SIG-M5 treated with dmso at 0.1 percent for 504 hours (cell line): ENCODE results near the gene FLRT2.

Experiments
- DNase-seq: peaks from one replicate; lab custom pipeline; 2025; ENCODE audit not compliant: unreplicated experiment; lab: John Stamatoyannopoulos, UW

FLRT2 gene

DNA sequence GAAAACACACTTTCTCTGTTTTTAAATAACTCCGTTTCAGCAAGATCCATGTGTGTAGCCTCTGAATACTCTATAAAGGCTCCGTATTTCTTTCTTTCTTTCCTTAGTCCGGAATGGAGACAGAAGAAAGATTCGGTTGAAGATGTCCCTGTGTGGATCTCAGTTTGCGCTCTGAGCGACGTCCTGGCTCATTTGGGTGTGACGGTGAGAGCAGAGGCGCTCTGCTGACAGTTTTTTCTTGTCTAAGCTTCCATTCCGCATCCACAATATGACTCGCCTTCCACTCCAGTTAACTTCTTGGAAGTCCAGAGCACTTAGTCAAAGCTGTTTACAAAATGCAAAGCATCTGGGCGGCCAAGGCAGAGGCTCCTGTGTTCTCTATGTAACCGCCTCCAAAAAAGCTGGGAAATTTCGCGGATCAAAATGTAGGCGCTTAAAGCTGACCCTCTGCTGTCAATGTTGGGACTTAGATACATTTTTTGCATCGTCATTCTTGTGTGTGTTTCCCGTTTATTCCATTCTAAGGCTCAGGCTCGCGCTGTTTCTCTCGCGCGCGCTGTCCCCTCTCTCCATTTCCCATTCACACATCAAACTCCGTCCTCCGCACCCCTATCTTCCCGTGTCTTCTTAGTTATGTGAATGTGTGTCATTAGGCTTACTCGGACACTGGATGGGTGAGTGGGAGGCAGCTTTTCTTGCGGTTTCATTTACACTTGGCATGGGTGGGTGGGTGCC lies 880 bp upstream of the FLRT2 start:
- no peak for DNase-seq

DNA sequence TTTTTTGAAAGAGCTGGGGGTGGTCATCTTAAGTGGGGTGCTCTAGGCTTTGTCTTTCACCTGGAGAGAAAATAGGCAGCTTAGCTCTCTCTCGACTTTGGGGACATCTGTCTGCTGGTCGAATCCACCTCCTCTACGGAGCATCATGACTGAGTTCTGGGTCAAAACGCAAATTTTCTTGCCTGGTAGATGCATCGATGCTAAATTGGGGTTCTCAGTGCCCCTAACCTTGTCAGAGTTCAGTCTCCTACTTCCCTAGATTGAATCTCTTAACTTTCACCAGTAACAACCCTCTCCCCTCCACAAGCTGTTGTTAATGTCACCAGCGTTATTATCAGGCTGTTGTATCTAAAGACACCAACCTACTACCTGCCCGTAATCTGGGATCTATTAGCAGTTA lies 682 bp downstream of the FLRT2 start:
- DNase-seq: no peak

DNA sequence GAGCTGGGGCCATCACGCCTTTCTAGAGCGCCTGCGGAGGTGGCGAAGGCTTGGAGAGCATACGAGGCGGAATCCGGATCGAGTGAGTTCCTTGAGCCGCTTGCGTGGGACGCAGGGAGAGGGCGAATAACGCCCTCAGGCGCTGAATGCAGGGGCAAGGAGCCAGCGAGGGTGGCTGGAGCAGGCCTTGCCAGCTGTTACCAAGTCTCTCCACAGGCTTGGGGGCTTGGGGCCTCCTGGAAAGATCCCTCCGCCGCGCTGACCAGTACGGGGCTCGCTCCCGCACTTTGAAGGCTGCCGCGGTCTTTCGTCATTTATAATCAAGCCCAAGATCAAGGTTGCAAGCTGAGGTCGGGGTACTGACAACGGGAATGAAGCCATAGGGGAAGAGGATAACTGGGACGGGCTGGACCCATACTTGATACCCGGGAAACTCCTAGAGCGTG lies 1.2 kb downstream of the FLRT2 start:
- no peak for DNase-seq

DNA sequence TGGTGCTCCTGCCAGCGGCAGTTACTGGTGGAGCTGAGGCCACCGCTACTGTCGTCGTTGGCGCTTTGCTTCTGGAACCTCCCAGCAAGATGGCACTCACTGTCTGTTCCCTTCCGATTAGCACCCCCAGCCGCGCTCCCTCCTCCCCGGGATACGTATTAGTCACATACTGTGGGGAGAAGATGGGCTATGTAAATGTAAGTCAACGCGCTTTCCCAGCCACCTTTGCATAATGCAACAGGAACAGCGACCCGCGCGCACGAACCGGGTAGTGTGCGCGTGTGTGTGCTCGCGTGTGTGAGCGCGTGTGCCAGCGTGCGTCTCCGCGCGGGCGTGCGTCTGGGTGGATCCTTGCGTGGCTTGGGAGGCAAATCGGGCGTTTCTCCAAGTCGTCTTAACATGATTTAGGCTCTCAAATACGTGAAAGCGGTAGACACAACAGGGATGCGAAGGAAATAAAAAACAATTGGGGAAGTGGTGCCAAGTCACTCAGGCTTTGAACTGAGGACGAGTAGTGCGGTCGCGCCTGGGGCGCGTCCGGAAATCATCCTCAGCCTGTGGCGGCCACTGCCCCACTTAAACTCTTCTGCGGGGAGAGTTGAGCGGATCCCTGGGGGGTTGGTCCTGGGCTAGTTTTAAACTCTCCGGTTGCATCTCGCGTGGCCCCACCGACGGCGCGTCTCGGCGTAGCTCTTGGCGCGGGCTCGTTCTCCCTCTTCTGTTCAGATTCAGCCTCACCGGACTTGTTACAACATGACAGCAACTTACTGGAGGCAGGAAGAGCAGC lies 1.8 kb downstream of the FLRT2 start:
- DNase-seq: peak; percentile 73

DNA sequence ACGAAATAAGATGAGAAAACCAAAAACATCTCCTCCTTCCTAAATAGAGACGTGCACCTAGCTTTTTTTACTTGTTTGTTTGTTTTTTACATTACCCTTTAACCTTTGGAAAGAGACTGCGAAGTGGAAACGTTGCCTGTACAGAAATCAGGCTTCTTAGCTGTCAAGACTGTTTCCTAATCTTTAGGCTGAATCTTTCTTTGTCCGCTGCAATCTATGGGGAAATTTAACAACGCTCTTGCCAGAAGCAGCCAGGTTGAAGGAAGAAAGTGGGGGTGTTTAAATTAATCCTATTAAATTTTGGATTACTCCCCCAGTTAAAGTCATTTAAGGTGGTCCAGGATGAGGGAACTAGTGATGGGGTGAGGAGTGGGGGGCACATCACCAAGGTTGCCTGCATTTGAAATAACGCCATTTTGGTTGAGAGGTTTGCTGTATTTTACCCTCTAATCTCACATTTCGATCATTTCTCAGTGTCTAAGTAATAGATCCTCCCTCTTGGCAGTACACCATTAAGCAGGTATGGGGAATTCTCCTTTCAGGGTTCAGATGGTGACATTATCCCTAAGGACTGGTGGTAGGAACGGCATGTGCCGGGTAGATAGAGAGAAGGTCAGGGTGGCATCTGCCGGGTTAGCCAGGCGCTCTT lies 2.6 kb downstream of the FLRT2 start:
- DNase-seq: peak; percentile 61

DNA sequence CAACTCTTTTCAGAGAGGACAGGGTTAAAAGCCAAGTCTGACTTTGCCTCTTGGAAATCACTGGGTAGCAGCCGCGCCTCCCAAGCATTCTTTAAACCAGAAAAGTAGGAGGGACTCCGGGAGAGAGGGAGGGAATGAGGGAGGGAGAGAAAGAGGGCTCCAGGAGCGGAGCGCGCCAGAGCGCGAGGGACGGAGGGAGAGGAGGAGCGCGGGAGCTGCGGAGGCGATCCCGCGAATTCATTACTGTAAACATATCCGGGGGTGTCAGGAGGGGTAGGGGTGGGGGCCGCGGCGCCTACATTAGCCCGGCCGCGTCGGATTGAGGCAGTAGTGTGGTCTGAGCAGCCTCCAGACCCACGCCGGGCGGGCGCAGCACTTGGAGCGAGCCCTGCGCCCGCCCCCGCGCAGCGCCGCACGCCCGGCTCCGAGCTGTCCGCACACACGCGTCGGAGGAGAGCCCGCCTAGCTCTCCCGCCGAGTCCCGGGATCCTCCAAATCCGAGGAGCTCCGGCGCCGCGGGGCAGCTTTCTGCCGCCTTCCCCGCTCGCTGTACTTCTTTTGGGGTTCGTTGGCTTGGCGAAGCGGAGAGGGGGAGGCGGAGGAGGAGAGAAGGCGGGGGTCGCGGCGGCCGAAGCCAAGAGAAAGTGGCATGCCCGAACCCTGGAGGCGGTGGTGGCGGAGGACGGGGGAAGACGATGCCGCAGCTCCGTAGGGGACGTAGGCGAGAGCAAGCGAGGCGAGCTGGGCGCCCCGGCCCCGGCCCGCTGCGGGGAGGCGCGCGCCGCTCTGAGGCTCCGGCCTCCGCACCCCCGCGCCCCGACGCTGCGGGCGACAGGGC lies 3.3 kb downstream of the FLRT2 start:
- no peak for DNase-seq

DNA sequence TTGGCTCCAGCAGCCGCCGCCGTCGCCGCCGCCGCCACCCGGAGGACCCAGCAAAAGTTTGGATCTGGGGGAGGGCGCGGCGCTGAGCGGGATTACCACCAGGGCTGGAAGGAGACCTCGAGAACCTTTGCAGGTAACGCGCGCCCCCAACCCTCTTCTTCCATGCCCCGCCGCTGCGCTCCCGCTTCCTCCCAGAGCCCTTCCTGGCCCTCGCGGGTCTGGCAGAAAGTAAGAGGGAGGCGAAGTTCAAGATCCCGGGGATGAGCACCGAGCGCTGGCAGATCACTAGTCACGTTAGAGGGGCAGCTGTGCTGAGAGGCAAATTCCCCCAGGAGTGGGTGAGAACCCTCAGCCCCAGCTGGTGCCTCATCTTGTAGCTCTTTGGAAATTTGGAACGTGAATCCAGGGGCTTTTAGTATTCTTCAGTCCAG lies 3.9 kb downstream of the FLRT2 start:
- DNase-seq: no peak

DNA sequence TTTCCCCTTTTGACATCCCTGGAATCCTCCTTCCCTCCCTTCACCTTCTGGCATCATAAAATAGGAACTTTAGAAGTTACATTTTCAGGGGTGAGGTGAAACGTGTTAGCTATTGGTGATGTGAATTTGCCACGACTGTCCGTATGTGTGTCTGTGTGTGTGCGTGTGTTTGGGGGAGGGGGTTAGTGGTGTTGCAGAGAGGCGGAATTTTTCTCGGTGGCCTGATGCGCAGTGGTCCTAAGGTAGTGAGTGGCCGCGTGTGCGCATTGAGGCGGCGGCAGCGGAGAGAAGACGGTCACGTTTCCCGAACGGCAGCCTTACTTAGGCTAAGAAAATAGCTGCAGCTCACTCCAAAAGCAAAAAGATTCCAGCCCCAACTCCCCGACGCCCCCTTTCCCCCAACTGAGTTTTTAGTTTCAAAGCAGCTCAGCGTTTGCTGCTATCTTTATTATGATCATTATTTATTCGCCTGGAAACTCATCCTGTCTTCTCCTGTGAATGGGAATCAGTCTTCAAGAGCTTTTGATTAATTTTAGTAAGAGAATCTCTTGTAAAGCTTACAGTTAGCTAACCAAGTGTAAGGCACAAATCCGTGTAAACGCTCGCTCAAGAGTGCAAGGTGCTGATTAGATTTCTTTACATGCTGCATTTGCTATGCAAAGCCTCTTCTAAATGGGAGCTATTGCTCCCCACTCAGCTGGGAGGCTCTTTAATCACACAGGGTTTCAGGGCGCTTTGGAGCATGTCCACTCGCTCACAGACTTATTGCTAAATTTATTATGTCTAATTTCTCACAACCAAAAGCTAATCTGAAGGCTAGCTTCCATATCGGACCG lies 4.7 kb downstream of the FLRT2 start:
- no peak for DNase-seq

DNA sequence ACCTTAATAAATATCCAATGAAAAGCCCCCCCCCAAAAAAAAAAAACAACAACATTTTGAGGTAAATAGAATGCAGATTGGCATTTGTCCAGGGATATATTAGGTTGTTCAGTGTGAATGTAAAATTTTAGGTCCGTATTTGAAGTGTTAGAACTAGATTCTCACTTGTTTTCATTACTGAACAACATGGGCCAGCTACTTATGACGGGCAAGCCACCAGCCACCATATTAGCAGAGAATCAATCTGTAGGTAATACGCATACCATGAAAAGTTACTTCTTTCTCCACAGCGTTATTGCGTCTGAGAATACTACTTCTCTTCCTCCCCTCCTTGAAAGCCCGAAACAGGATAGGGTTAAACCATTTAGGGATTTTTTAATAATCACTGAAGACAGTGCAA lies 5.4 kb downstream of the FLRT2 start:
- DNase-seq: no peak

DNA sequence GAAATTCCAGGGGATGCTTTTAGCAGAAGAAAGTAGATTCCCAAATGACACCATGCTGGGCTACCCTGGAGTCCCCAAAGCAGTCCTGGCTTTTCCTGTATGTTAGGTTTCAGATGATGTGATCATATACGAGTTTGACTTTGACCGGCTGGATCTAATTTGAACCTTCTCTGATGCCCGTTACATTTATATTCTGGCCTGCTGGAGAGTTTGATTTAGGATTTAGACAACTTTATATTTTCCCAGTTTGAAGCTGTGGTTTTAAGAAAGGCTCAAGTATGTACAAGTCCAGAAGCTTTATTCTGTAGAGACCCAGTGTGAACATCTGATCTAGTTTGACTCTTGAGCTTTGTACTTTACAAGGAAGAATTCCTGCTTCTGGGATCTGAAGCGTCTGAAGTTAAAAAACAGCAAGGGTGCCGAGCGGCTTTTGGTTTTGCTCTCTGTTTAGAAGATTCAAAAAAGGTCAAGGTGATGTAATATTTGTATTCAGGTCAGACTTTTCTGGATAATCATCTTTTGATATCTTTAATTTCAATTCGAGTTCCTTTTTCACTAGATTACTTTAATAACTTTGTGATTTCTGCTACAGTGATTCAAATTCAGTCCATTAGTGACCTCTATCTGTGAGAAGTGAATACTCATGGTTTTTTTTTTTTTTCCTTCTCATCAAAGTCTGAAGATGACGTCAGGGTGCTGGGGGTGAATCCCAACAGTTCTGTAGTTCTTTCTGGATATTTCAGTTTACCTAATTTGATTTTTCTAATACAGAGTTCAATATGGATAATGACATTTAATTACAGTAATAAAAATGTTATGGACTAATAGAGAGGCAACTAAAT lies 6.3 kb downstream of the FLRT2 start:
- DNase-seq: no peak

DNA sequence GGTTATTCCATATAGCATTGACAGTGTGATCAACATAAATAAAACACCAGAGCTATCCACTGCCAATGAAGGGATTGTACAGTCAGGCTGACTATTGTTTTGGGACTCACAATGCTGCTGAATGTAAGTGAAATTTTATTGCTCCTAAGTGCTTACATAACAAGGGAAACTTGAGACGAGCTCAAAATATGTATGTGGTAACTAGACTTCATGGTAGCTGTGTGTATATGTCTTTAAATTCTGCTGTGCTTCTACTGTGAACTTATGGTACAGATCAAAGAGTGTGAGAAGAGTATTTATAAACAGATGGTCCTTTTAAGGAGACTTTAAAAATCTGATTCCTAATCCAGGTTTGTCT lies 6.9 kb downstream of the FLRT2 start:
- no peak for DNase-seq

DNA sequence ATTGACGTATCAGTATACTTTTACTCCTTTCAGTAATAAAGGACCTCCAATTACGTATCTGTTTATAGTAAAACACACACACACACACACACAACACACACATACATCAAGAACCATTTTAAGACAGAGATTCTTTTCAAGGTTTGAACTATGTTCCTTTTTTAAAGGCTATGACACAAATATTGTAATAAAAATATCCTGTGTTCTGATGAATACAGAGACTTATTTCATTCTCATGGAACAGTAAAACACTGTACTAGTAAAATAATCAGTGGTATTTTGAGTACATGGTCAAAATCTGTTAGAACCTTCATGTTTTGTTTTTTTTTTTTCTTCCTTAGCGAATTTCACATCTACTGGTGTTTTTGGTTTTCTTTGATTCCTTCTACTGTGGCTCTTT lies 7.6 kb downstream of the FLRT2 start:
- no peak for DNase-seq

DNA sequence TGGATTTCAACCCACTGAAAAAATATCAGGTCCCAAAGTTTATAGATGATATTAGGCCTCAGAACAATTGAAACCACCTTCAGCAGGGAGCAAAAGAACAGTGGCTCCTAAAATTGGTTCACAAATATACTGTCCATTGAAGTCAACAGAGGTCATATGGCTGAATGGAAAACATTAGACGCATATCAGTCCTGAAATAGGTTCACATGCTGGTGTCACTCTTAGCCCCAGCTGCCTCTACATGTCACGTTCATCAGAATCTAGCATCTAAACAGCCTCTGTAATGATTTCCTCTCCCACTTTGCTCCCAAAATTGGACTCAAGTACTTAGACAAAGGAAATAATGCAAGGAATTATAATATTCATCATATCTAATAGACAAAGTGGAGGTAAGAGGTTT lies 8.7 kb downstream of the FLRT2 start:
- no peak for DNase-seq

DNA sequence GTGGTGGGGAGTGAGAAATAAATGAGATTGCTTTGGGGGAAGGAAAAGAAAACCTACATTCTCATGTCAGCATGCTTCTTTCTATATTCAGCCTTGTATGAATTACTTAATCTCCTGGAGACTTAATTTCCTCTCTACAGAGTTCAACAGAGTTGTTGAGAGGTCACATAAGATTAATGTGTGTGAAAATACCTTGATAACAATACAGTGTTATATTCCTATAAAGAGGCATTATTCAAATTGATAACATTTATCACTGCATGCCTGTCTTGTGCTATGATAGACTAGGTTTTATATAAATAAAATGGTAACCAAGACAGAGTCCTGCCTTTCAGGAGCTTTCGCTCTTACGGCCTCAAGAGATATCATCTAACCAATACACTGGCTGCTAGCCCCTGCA lies 9.6 kb downstream of the FLRT2 start:
- no peak for DNase-seq

DNA sequence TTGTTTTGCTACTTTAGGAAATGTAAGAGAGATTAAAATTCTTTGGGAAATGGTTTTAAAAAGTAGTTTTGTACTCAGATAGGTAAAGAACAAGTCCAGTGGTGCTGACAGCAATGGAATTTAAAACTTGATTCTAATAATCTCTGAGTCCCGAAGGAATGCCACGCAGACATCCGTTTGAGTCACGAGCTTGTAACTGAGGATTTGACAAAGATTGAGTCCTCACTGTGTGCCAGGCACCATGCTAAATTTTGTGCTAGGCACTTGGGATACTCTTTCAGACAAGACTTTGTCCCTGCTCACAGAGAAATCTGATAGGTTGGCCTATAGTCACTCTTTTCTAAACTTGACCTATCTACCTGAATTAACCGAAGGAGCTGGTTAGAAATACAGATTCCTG lies 12.7 kb downstream of the FLRT2 start:
- no peak for DNase-seq

DNA sequence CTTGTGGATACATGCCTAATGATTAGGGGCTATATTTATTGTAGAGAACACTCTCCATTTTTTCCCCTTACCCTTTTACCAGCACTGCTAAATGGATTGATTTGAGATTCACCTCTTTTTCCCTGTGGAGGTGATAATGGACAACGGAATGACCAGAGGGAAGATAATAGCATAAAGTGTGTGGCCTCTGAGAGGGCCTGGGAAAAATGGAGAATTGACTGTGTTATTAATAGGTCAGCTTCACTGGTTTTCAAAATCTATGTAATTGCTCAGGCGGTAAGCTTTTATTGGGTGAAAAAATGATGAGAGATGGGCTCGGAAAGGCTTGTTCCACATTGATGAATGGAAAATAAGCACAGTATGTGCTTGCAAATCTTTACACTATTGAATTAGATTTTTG lies 15.8 kb downstream of the FLRT2 start:
- no peak for DNase-seq

DNA sequence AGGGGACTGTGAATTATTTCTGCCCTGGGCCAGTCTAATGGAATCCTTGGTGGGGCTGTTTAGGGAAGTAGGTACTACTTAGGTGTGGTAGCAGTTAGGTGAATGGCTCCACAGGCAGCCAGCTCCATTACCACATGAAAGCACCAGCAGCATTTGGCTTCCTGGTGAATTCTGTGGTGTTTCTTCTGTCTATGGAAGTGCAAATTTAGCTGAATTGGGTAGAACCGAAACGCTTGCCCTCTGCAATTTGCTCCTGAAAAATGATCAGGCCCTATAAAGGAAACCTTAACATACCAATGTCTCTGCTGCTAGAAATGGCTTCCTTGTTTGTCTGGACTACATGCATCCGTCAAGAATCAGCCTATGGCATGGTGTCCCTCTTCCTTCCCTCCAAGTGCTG lies 16.4 kb downstream of the FLRT2 start:
- no peak for DNase-seq

DNA sequence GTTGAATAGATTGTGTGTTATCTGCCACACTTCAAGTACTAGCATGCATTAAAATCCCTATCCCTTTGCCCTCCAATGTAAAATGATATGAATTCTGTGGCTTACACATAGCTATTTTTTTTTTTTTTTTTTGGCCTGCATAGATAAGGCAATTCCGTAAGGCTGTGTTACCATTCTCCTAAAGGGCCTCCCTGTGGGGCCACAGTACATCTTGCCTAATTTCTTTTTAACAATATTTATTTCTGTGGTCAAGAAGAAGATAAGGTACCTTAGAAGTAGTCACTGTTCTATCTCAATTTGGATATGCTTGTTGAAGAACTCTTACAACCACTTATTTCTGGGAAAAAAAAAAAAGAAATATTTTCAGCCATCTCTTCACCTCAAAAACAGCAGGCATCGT lies 19.8 kb downstream of the FLRT2 start:
- no peak for DNase-seq

DNA sequence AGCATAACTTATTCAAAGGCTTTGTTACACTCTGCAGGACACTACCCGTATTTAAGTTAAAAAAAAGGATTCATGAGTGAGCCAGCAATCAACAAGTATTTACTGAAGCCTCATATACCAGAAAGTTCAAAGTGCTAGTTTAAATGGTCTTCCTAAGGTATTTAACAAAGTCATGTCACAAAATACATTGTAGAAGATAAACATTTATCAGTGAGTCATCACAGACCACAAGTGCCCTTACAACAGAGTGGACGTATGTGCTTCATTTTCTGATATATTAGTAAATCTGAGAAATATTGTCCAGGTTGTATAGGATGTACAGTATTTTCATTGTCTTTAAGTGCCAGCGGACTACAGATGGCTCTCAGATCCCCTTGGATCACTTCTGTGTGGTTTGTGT lies 24.2 kb downstream of the FLRT2 start:
- DNase-seq: no peak

DNA sequence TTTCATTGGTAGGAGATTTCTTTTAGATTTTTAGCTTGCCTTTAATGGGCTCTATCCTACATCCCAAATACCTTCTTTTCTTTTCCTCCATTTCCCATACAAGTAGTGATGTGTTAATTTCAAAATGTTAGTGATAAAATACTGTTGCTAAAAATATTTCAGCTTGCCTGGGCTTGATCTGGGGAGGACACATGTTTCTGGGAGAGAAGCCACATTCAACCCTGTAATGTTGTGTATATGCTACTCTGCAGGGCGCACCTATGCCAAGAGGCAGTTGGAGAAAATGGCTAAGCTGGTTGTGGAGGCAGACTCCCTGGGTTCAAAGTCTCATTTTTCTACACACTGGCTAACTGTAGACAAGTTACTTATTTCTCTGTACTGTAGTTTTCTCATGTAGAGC lies 26.3 kb downstream of the FLRT2 start:
- DNase-seq: no peak
